ENCODE results near the gene KANSL3. TPM values are rescaled to one million over a fixed set of nuclear protein-coding genes. Genes with fewer than 3 reads are reported as not detected.

KANSL3 gene
- total and polyA plus RNA-seq, 2 donors (not counting 1 experiment from before 2014, with no cell fraction given): 22.2 to 56.9 TPM

- no peaks in the 10 kb centered on the region for H3K4me1 Mint-ChIP-seq
- WGBS (ENCODE audit: insufficient coverage): 86% methylated on average over 2 of the region's 5 CpGs
- no peaks in the 10 kb centered on the region for H3K27me3 ChIP-seq (replicated peaks in 1 of 4; ENCODE audit: control extremely low read depth in 1 of 4, control insufficient read depth in 3 of 4, insufficient read depth in 4 of 4, low read length in 3 of 4)
- no peaks in the 10 kb centered on the region for H3K9me3 ChIP-seq (ENCODE audit: control extremely low read depth in 1 of 3, control insufficient read depth in 2 of 3, insufficient read depth in 1 of 3, low read length in 2 of 3)
- H3K27ac Mint-ChIP-seq: no peak overlapping the region
- H3K36me3 ChIP-seq (replicated peaks in 1 of 2; ENCODE audit: control extremely low read depth in 1 of 2, control insufficient read depth in 1 of 2, extremely low read depth in 1 of 2, insufficient read depth in 2 of 2, low read length in 1 of 2): no peaks in the 10 kb centered on the region
- no peak overlapping the region for H3K4me2 ChIP-seq (replicated peaks; ENCODE audit: low read depth, low read length, poor library complexity, severe bottlenecking)
- no peak overlapping the region for H3K4me3 Mint-ChIP-seq
- TF ChIP-seq CTCF (IDR thresholded peaks at IDR 0.05): no peak
- no peak for TF ChIP-seq EZH2 (IDR thresholded peaks at IDR 0.05; ENCODE audit: borderline replicate concordance, insufficient read depth, low read depth, low read length, poor library complexity, severe bottlenecking)
- ChIA-PET POLR2A (no interaction called here), CTCF (no interaction called here)
- H3K4me1 ChIP-seq (ENCODE audit: control insufficient read depth in 2 of 2, insufficient read depth in 2 of 2, low read length in 2 of 2): no peaks in the 10 kb centered on the region
- H2AFZ ChIP-seq (ENCODE audit: insufficient read depth, low read depth, low read length, poor library complexity, severe bottlenecking): no peak overlapping the region
- no peaks in the 10 kb centered on the region for H3K9me3 Mint-ChIP-seq (ENCODE audit: insufficient read depth)
- H3K79me2 ChIP-seq (ENCODE audit: control insufficient read depth, insufficient read depth, low read length): no peaks in the 10 kb centered on the region
- no peak overlapping the region for H3K27ac ChIP-seq (ENCODE audit: low read length in 2 of 2)
- no peaks in the 10 kb centered on the region for H3K27me3 Mint-ChIP-seq
- intact Hi-C loops (cut with micrococcal nuclease): no loop called here
- DNase-seq (no peak), ATAC-seq (ENCODE audit: low read depth) (no peak)
- H3K4me3 ChIP-seq (ENCODE audit: control extremely low read depth in 1 of 5, extremely low read depth in 1 of 5, insufficient read depth in 1 of 5, low read depth in 2 of 5, low read length in 4 of 5): no peak overlapping the region
- H4K20me1 ChIP-seq (ENCODE audit: control insufficient read depth, insufficient read depth, low read length, poor library complexity, severe bottlenecking): no peaks in the 10 kb centered on the region
- H3K9ac ChIP-seq (ENCODE audit: low read length): no peak overlapping the region
Observed at GRCh38 chr2:96577501-96577900, 60.6 kb downstream of the KANSL3 start.

GRCh38 chr2:96575785-96576456 is 62.2 kb downstream of the KANSL3 start:
- no peaks in the 10 kb centered on the region for H3K4me1 Mint-ChIP-seq
- no peak overlapping the region for H3K4me3 Mint-ChIP-seq
- H3K9me3 Mint-ChIP-seq (ENCODE audit: insufficient read depth): no peaks in the 10 kb centered on the region
- Histone ChIP-seq H3K27me3 (replicated peaks in 1 of 4; ENCODE audit: control extremely low read depth in 1 of 4, control insufficient read depth in 3 of 4, insufficient read depth in 4 of 4, low read length in 3 of 4) (no peaks in the 10 kb centered on the region), H3K9me3 (ENCODE audit: control extremely low read depth in 1 of 3, control insufficient read depth in 2 of 3, insufficient read depth in 1 of 3, low read length in 2 of 3) (no peaks in the 10 kb centered on the region), H4K20me1 (ENCODE audit: control insufficient read depth, insufficient read depth, low read length, poor library complexity, severe bottlenecking) (no peaks in the 10 kb centered on the region), H2AFZ (ENCODE audit: insufficient read depth, low read depth, low read length, poor library complexity, severe bottlenecking) (no peak overlapping the region), H3K36me3 (replicated peaks in 1 of 2; ENCODE audit: control extremely low read depth in 1 of 2, control insufficient read depth in 1 of 2, extremely low read depth in 1 of 2, insufficient read depth in 2 of 2, low read length in 1 of 2) (no peaks in the 10 kb centered on the region), H3K4me2 (replicated peaks; ENCODE audit: low read depth, low read length, poor library complexity, severe bottlenecking) (no peak overlapping the region), H3K4me3 (ENCODE audit: control extremely low read depth in 1 of 5, extremely low read depth in 1 of 5, insufficient read depth in 1 of 5, low read depth in 2 of 5, low read length in 4 of 5) (no peak overlapping the region), H3K79me2 (ENCODE audit: control insufficient read depth, insufficient read depth, low read length) (no peaks in the 10 kb centered on the region), H3K4me1 (ENCODE audit: control insufficient read depth in 2 of 2, insufficient read depth in 2 of 2, low read length in 2 of 2) (no peaks in the 10 kb centered on the region), H3K27ac (ENCODE audit: low read length in 2 of 2) (no peak overlapping the region), H3K9ac (ENCODE audit: low read length) (no peak overlapping the region)
- ATAC-seq (ENCODE audit: low read depth) (no peak), DNase-seq (no peak)
- no peak overlapping the region for H3K27ac Mint-ChIP-seq
- TF ChIP-seq CTCF (IDR thresholded peaks at IDR 0.05) (no peak), EZH2 (IDR thresholded peaks at IDR 0.05; ENCODE audit: borderline replicate concordance, insufficient read depth, low read depth, low read length, poor library complexity, severe bottlenecking) (no peak)
- ChIA-PET POLR2A (no interaction called here), CTCF (no interaction called here)
- no peaks in the 10 kb centered on the region for H3K27me3 Mint-ChIP-seq
- WGBS (ENCODE audit: insufficient coverage): no CpG with 5 or more reads among the region's 1 CpG
- intact Hi-C loops (cut with micrococcal nuclease): no loop called here
